Ammon's horn (tissue), 1 donor: ENCODE data around the gene TLE2.

Experiments used
- DNase-seq: peaks from one replicate; pipeline ENCODE4 v3.0.0-alpha.2; 2016; ENCODE audit warnings: low spot score

Gene TLE2

DNA sequence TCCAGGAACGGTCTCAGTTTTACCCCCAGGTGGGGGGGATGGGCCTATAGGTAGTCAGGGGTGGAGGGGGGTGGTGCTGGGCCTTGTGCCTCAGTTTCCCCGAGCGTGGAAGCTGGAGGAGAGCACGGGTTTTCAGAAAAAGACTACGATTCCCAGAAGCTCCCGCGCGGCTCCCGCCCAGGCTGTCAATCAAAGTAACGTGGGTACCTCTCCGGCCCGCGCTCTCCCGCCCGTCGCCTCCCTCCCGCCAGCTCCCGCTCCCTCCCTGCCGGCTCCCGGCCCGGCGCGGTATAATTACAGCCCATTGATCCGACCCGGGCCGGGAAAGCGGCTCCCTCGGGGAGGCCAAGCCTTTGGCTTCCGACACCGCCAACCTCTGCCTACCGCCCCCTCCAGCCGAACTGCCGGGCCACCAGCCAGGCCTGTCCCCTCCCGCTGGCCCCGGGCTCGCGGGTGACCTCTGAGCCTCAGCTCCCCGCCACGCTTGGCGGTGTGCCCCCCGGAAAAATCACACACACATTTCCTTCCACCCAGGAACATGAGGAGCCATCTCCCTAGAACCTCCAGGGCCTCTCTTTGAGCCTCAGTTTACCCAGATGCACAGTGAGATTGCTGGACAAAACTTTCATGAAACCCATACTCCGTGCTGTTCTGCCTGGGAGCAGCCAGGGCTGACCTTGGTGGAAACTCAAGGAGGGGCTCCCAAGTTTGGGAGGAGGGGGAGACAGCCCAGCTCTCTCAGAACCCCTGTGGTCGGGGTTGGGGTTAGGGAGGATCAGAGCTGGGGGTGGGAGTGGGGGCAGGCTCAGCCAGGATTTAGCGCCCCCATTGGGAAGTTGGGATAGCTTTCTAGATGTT lies 7.3 kb upstream of the TLE2 start:
- peak; percentile 97 for DNase-seq

DNA sequence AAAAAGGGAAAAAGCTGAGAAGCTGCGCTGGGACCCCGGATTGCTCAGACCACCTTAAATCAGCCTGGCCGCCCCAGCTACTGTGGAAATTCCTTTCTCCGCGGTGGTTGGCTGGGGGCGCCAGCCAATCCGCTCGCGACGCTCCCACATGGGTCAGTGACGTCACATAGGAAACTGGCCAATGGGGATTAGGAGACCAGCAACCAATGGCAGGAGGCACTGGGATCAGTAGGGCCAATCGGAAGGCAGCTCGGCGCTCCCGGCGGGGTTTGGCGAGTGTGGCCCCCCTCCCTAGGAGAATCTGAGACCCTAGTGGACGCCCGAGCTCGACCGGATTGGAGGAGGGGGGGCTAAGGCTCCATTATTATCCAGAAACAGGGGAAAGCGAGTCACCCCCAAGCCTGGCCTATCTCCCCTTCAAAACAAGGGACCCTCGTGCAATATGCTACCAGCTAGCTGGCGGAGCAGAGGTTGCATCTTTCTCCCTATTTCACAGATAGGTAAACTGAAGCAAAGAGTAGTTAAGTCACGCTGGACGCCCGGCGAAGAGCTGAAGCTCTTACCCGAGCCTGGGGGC lies 6.5 kb upstream of the TLE2 start:
- DNase-seq = peak; percentile 98

DNA sequence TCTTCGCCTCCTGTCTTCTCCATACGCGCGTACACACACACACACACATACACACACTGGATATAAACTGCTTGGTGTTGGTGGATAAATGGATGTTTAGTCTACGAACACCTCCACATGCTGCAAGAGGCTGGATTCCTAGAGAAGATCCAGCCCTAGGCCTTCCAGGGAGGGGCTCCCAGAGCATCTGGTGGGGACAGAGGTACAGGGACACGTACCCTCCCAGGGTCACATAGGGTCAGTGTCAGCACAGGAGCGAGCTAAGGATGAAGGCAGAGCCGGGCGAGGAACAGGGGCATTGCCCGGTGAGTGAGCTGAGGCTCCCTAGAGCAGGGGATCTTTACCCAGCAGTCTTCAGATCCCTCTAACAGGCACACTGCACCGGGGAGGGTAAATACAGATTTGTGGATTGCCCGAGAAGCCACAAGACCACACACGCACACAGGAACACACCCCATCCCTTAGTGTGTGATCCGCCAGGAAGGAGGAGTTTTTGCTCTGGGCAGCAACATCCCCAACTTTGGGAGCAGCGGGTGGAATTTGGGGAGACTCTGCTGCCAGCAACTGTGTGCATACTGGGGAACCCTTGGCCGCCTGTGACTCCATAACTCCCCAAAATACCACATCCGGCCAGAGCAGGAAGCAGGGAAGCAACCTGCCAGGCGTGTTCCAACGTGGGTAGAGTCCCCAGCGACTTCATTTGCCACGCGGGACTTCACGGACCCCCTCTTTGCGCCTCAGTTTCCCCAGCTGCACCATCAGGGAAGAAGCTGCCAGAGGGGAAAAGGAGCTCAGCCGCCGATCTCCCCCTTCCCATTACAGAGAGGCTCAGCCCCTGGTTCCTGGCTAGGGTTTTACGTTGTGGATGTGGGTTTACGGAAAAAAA lies 5.8 kb upstream of the TLE2 start:
- DNase-seq = peak; percentile 10

DNA sequence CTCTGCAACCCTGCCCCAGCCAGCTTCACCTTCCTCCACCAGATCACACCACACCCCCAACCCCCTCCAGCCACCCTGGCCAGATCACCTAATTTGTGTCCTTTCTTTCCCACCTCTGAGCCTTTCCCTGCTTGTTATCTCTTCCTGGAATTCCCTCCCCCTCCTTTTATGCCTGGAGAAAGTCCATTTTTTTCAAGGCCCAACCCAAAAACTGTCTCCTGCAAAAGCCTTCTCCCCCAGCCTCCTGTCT lies 5.3 kb upstream of the TLE2 start:
- DNase-seq = no peak

DNA sequence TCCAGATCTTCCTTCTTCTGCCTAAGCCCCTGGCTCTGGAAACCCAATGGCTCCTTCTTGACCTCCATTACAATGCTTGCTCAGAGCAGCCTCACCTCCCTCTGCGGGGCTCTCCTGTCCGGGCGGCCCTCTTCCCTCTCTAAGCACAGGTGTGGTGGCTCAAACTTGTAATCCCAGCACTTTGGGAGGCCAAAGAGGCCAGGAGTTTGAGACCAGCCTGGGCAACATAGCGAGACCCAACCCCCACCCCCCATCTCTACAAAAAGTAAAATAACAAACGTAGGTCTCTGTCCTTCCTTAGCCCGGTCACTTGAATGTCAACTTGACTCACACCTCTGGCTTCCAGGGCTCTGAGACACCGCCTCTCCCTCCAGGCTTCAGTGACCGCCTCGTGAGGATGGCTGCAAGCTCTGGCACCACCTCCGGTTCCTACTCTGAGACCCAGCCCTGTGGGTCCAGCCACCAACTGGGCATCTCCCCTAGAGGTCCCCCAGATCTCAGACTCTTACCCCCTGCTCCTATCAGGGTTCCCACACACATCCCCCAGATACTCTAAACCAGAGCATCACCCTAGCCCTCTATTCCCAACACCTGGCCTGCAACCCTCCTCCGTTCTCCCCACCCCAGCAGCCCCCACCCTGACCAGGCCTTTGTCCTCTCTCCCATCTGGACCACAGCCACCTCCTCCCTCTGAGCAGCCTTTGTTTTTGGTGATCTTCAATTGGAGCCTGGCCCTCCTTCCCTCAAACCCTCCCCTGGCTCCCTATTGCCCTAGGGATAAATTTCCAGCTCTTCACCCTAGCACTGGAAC lies 4.7 kb upstream of the TLE2 start:
- DNase-seq = peak; percentile 15

DNA sequence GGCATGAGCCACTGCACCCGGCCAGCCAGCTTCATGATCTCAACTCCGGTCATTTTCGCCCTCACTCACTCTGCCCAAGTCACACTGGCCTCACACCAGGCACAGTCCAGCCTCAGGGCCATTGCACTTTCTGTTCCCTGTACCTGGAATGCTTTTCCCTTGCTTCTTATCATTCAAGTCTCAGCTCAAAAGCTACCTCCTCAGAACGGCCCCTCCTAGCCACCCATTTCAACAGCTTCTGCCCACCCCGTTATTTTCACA lies 2.5 kb upstream of the TLE2 start:
- no peak for DNase-seq

DNA sequence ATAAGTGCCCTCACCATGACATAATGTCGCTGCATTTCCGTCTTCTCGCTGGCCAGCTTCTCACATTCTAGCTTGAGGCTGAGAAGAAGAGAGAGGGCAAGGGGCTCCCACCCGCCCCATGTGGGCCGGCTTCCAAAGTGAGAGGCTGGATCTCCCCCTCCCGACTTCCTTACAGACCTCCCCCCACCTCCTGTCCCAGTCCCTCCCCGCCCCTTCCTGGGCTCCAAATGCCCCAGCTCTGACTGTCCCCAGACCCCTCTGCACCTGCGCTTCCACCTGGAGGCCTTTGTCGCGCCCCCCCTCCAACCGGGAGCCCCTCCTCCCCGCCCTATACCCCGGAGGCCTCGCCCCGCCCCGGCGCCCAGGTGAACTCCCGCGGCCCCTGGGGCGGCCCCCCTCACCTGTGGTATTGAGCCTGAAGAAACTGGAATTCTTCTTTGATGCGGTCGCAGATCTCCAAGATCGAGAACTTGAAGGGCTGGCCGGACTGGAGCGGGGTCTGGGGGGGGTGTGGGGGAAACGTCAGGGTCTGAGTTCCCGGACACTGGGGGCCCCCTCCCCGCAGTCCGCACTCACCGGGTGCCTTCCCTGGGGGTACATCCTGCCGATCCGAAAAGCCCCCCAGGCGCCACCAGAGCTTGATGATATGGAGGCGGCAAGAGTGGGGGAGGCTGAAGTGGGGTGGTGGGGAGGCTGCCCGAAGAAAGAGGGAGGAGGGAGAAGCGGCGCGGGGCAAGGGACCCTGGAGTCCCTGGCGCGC lies 595 bp downstream of the TLE2 start:
- no peak for DNase-seq

DNA sequence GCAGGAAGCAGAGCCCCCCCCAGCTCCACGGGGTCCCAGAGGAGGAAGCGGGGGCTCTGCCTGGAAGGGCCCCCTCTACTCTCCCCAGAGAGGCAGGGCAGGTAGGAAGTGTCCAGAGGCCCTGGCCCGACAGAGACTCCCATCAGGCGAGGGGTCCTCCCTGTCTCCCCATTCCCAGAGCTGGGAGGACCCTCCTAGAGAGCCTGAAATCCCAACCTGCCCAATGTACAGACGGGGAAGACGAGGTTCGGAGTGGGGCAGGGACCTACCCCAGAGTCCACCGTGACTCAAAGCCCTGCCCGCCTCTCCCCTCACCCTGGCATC lies 1.1 kb downstream of the TLE2 start:
- no peak for DNase-seq

DNA sequence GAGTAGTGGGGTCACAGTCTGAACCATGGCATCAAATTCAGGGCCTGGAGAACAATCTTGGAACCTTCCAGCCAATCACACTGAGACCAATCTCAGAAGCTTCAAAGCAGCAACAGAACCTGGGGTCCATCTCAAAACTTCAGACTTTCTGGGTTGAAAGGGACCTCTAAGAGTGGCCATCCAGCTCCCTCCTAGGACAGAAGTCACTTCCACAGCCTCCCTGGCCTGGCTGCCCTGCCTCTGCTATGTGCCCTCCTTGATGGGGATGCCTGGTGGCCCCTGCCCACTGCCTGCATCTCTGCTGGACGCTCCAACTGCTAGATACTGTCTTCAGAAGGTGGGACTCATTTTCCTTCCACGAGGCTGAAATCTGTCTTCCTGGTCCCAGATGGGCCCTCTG lies 1.8 kb downstream of the TLE2 start:
- no peak for DNase-seq

DNA sequence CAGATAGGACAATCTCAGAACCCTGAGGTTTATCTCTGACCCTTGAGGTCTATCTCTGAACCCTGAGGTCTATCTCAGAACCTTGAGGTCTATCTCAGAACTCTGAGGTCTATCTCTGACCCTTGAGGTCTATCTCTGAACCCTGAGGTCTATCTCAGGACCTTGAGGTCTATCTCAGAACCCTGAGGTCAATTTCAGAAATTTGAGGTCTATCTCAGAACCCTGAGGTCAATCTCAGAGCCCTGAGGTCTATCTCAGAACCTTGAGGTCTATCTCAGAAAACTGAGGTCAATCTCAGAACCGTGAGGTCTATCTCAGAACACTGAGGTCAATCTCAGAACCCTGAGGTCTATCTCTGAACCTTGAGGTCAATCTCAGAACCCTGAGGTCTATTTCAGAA lies 2.3 kb downstream of the TLE2 start:
- DNase-seq = no peak

DNA sequence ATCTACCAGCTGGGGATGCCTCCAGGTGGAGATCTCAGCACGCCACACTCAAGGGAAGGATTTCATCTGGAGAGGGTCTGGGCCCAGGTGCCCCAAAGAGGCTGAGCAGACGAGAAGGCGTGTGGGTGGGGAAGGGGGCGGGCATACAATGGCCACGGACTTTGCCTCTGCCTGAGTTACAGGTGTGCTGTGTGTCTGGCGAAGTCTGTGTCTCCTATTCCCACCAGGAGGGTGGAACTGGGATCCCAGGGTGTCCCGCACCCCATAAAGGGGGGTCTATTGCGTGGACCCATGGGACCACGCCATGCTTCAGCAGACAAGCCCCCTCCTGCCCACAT lies 3.6 kb downstream of the TLE2 start:
- no peak for DNase-seq

DNA sequence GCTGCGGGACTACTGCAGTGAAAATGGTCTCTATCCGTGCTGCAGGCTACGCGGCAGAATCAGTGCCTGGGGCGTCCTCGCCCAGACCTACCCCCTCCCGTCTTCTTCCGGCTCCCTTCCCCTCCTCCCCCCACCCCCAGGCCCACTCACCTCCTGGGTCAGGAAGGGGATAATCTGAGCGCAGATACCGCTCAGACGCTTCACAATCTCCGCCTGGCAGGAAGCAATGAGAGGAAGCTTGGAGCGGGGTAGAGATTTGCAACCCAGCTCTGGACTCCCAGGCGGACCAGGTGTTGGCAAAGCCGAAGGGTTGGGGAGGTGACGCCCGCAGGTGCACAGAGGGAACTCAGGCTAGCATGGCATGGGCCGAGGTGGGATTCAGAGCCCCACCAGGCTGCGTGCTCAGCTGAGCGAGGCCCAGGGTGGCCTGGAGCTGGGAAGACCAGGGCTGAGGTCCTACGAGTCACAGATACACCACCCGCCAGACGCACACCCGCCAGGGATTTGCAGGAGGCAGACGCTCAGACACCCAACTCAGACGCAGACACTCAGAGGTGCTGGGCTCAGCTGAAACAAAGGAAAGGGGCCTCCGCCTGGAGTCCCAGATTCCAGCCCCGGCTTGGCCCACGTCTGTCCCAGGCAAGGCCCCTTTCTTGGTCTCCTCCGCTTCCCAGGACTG lies 4.1 kb downstream of the TLE2 start:
- no peak for DNase-seq

DNA sequence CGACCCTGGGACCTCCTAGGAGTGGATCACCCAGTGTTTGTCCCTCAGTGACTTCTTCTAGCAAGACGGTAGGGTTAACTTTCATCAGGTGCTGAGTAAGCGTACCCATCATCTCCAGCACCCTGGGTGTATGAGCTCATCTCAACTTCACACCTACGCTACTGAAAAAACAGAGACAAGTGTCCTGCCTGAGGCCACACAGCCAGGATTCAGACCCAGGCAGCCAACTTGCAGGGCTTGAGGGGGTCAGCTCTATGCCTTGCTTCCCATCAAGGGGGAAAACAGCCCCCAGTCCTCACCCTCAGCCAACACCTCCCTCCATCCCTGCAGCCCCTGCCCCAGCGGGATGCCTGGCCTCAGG lies 4.6 kb downstream of the TLE2 start:
- DNase-seq = no peak

DNA sequence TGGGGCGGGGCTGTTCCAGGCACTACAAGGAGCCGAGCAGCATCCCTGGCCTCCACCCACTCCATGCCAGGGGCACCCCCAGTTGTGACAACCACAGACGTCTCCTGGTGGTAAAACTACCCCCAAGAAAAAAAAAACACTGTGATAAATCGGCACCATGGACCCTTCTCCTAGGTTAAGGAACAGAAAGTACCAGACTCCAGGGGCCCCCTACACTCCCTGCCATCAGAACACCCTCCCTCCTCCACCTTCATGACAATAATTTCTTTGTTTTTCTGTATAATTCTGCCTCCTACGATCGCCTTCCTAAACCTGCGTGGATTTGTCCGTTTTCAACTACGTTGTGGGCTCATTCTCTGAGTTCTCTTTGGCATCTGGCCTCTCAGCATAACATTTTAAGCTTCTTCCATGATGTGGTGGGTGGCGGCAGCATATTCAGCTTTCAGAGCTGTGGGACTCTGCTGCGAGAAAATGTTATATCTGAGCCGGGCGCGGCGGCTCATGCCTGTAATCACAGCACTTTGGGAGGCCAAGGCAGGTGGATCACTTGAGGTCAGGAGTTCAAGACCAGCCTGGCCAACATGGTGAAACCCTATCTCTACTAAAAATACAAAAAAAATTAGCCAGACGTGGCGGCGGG lies 8.6 kb downstream of the TLE2 start:
- peak; percentile 29 for DNase-seq

DNA sequence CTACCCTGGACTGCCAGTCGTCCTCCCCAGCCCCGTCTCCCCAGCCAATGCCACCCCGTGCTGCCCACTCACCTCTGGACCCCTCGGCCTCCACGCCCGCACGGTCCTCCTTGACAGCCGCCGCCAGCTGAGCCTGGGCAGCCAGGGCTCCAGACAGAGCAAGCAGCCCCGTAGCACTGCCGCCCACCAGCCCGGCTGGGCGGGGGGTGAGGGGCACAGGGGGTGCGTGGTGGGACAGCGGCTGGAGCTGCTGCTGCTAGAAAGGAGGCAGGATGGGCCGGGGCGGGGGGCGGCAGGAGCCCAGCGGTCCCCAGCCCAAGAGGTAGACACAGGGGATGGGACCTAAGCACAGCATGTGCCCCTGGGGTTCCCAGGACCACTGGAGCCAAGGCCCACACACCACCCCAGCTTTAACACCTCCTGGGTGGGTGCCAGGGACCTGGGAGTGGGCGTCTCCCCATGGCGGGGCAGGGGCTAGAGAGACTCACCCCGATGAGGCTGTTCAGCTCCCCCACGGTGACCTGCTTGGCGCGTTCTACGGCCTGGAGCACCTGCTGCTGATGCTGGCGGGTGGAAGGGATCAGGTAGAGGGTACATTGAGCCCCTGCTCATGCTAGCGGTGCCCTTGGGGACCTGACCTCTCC lies 9.7 kb downstream of the TLE2 start:
- DNase-seq = no peak

DNA sequence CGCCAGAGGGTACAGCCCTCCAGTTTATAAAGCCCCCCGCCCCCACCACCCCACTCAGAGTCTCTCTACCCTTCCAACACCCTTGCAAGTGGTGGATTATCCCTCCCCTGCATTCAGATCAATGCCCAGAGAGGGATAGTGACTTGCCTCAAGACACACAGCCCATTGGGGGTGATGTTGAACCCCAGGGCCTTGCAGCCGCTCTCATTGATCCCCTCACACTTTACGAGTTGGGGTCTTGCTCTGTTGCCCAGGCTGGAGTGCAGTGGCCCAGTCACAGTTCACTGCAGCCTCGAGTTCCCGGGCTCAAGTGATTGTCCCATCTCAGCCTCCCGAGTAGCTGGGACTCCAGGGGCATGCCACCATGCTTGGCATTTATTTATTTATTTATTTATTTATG lies 11.2 kb downstream of the TLE2 start:
- DNase-seq = no peak

DNA sequence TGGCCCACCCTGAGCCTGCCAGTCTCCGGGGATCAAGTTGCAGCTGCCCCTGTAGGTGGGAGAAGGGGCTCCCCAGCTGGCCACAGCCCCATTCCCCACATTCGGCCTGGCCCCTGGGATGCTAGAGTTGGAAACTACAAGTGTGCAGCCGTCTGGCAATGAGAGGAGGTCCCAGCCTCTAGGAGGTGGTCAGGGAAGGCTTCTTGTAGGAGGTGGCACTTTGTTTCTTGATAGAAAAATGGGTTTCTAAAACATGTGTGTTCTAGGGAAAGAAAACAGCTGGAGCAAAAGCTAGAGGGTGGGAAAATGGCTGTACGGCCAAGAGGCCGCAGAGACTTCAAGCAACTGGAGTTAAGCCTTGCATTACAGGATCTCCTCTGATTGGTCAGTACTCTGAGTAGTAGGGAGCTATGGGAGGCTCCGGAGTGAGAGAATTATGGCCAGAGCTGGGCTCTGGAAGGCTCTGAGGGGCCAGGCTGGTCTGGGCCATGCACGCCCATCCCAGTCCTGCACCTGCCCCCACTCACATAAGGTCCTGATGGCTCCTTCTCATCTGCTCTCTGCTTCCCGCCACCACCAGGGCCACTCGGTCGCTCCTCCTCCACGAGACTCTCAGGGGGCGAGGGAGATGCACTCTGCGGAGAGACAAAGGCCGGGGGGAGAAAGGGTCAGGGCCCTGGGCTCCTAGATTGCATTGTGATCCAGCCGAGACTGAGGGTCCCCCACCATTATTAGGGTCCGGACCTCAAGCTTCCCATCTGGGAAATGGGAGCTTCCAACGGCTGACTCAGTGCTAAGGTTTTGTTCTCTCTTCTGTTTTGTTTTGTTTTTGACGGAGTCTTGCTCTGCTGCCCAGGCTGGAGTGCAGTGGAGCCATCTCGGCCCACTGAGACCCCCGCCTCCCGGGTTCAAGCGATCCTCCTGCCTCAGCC lies 13.7 kb downstream of the TLE2 start:
- DNase-seq = no peak

DNA sequence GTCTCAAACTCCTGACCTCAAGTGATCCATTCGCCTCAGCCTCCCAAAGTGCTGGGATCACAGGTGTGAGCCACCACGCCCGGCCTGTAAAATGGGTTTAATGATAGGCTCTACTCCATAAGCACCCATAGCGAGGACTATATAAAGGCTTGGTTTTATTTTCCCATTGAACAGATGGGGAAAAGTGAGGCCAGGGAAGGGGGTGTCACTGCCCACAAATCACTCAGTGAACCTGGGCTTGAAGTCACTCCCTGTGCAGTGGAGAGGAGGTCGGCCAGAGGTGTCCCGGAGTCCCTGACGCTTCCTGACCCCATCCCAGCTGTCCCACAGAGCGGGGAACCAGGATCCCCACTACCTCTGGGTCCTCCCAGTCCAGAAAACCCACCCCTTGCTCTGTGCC lies 14.9 kb downstream of the TLE2 start:
- no peak for DNase-seq

DNA sequence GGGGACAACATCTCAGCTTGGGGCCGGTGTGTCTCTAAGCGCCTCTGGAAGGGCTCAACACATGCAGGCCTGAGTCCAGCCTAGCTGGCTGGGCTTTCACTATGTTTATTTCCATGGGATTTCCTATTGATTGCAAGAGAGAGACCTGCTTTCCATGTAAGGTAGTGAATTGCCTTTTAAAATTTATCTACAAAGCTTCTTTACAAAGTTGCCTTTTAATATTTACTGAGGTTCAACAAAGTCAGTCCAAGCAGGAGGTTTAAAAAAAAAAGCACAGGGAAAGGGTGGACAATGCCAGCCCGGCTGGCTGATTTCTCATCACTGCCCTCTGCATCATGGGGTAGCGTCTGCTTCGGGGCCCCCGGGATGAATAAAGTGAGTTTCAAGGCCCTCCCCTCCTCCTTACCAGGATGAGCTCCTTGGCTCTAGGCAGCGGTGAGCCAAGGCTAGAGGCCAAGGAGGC lies 15.8 kb downstream of the TLE2 start:
- no peak for DNase-seq
